GM12872 (cell line): ENCODE data around the gene RDX.

ENCODE experiments used
- CTCF ChIP-seq: IDR thresholded peaks from 3 replicates; pipeline ENCODE4 v1.5.1; 2011; ENCODE audit warnings: low read depth, mild to moderate bottlenecking, low read length, moderate library complexity; ENCODE audit not compliant: insufficient read depth

Gene RDX

GRCh38 chr11:110283862-110284261 is 12.6 kb downstream of the RDX start:
- TF ChIP-seq CTCF, result no peak

GRCh38 chr11:110279881-110280280 is 16.5 kb downstream of the RDX start:
- TF ChIP-seq CTCF, result no peak

- no peak for TF ChIP-seq CTCF
These were observed 23.5 kb downstream of the RDX start for GRCh38 chr11:110272919-110273318.

- no peak for TF ChIP-seq CTCF
These were observed 26.4 kb downstream of the RDX start for GRCh38 chr11:110269996-110270395.

- TF ChIP-seq CTCF, result no peak
These were observed 28.0 kb downstream of the RDX start for GRCh38 chr11:110268441-110268840.

- TF ChIP-seq CTCF, result no peak
These were observed 34.4 kb downstream of the RDX start for GRCh38 chr11:110262072-110262403.

- no peak for TF ChIP-seq CTCF
These were observed 35.0 kb downstream of the RDX start for GRCh38 chr11:110261195-110262071.
